HG02588 (cell line): ENCODE measurements around the gene ART1.

Source experiments
- ATAC-seq: cut with Tn5 transposase; IDR thresholded peaks from one replicate; pipeline ENCODE4 v1.9.1; 2021; ENCODE audit warnings: mild to moderate bottlenecking, moderate library complexity; ENCODE audit not compliant: unreplicated experiment

ART1 gene

DNA sequence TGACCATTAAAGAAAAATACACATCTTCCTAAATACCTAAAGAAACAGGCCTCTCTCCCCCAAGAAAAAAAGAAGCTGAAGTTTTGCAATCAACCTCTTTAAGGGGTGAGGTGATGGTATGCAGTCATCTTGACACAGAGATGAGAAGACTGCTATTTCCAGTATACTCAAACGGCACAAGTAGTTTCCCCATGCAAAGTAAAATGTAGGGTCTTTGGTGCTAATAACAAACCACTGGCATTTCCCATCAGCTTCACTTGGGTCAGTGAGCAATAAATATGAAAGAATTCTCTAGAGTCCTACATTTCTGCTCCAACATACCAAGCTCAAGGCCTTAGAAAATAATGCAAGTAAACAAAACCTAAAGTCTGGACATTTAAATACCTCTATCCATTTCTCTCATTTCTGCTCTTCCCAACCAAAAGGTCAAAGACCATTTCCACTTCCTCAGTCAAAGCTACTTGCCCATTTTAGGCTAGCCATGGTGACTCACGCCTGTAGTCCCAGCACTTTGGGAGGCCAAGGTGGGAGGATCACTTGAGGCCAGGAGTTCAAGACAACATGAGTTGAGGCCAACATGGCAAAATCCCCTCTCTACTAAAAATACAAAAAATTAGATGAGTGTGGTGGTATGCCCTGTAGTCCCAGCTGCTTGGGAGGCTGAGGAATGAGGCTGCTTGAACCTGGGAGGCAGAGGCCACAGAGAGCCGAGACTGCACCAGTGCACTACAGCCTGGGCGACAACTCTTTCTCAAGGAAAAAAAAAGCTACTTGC is 65.7 kb downstream of the ART1 start:
- no peak for ATAC-seq

DNA sequence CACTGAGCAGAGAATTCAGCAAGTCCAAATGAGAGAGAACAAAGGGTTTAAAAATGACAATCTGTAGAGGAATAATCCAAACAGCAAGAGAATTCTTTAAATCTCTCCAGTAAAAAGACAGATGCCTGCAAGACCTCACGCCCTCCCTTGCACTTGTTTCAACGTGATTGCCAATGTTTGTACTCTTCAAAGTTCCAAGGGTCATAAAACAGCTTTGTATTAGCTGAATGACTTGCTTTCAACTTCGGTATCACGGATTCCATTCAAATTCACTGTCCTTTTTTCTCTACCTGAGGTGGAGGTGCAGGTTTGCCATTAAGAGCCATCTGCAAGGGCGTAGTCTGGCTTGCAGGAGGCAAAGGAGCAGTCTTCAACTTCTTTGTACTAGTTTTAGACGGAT is 67.3 kb downstream of the ART1 start:
- ATAC-seq: no peak
